Measurements from ENCODE around the gene BMP6.

GRCh38 chr6:7881765-7882500 lies 156.0 kb downstream of the BMP6 start:
- TF ChIP-seq, protein P1, sequence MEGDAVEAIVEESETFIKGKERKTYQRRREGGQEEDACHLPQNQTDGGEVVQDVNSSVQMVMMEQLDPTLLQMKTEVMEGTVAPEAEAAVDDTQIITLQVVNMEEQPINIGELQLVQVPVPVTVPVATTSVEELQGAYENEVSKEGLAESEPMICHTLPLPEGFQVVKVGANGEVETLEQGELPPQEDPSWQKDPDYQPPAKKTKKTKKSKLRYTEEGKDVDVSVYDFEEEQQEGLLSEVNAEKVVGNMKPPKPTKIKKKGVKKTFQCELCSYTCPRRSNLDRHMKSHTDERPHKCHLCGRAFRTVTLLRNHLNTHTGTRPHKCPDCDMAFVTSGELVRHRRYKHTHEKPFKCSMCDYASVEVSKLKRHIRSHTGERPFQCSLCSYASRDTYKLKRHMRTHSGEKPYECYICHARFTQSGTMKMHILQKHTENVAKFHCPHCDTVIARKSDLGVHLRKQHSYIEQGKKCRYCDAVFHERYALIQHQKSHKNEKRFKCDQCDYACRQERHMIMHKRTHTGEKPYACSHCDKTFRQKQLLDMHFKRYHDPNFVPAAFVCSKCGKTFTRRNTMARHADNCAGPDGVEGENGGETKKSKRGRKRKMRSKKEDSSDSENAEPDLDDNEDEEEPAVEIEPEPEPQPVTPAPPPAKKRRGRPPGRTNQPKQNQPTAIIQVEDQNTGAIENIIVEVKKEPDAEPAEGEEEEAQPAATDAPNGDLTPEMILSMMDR (IDR thresholded peaks at IDR 0.05) = no peak
- no peak for TF ChIP-seq POLR2A (IDR thresholded peaks at IDR 0.05)

Measured in breast epithelium (tissue), 3 donors.